HEK293 (cell line): ENCODE measurements around the gene POLD2.
A peak's percentile ranks its signal among the peaks of the same experiment; 100 is the strongest.

Experiments
- CTCF ChIA-PET: fragments of 350-600 bp; formaldehyde crosslinking; extraction: SDS; loops from one replicate; lab custom pipeline; 2021; ENCODE audit warnings: antibody characterized with exemption; lab: Yijun Ruan, JAX
- POLR2A ChIA-PET: fragments of 300-600 bp; formaldehyde crosslinking; extraction: SDS; loops from one replicate; lab custom pipeline; 2020; ENCODE audit warnings: antibody characterized with exemption, inconsistent platforms; lab: Yijun Ruan, JAX
- H3K27ac ChIP-seq: fragments of 200-500 bp; sonication (Bioruptor generic); 2 replicates; pipeline ENCODE4 v1.5.1; 2014; ENCODE audit warnings: low read depth, low read length, control low read depth, inconsistent platforms; ENCODE audit errors: extremely low read depth
- H3K36me3 ChIP-seq, 2 experiments: fragments of 200-500 bp in 1 of 2; sonication (Bioruptor generic) in 1 of 2; 1 replicate in 1 of 2; 2 replicates in 1 of 2; pipeline ENCODE4 v1.5.1; 2014 to 2017; ENCODE audit warnings: inconsistent platforms in 2 of 2, low read length in 2 of 2; ENCODE audit not compliant: control insufficient read depth in 2 of 2, insufficient read depth in 1 of 2
- H3K4me1 ChIP-seq: fragments of 200-500 bp; sonication (Bioruptor generic); 2 replicates; pipeline ENCODE4 v1.5.1; 2014; ENCODE audit warnings: mild to moderate bottlenecking, low read length, inconsistent platforms; ENCODE audit not compliant: control insufficient read depth, insufficient read depth
- H3K4me3 ChIP-seq: 2 replicates; pipeline ENCODE4 v1.5.1; 2011; ENCODE audit warnings: low read depth, mild to moderate bottlenecking, control low read depth, low read length, moderate library complexity
- H3K9me3 ChIP-seq: fragments of 200-500 bp; sonication (Bioruptor generic); 2 replicates; pipeline ENCODE4 v1.5.1; 2014; ENCODE audit warnings: low read depth, low read length, inconsistent platforms; ENCODE audit not compliant: control insufficient read depth, insufficient read depth
- BCL11A ChIP-seq: fragments of 450-650 bp; formaldehyde crosslinking; IDR thresholded peaks from 2 replicates; pipeline ENCODE4 v1.5.1; 2016; ENCODE audit warnings: low read depth, missing biosample characterization, missing genetic modification characterization
- EGR2 ChIP-seq: fragments of 450-650 bp; formaldehyde crosslinking; IDR thresholded peaks from 2 replicates; pipeline ENCODE4 v1.5.1; 2016; ENCODE audit warnings: low read depth, missing biosample characterization, missing genetic modification characterization
- GLIS2 ChIP-seq: fragments of 450-650 bp; formaldehyde crosslinking; IDR thresholded peaks from 2 replicates; pipeline ENCODE4 v1.5.1; 2016; ENCODE audit warnings: missing biosample characterization, missing genetic modification characterization
- ZFHX2 ChIP-seq: fragments of 450-650 bp; formaldehyde crosslinking; conservative IDR thresholded peaks from 2 replicates; pipeline ENCODE4 v1.5.1; 2016; ENCODE audit warnings: missing biosample characterization, missing genetic modification characterization
- ZNF146 ChIP-seq: fragments of 450-650 bp; formaldehyde crosslinking; IDR thresholded peaks from 2 replicates; pipeline ENCODE4 v1.5.1; 2016; ENCODE audit warnings: missing biosample characterization, missing genetic modification characterization
- ZNF174 ChIP-seq: fragments of 450-650 bp; formaldehyde crosslinking; IDR thresholded peaks from 2 replicates; pipeline ENCODE4 v1.5.0; 2017; ENCODE audit warnings: missing biosample characterization, mild to moderate bottlenecking, missing genetic modification characterization
- ZNF248 ChIP-seq: fragments of 450-650 bp; formaldehyde crosslinking; IDR thresholded peaks from 2 replicates; pipeline ENCODE4 v1.5.1; 2017; ENCODE audit warnings: missing biosample characterization, missing genetic modification characterization
- ZNF548 ChIP-seq: fragments of 450-650 bp; formaldehyde crosslinking; IDR thresholded peaks from 2 replicates; pipeline ENCODE4 v1.5.1; 2016; ENCODE audit warnings: missing biosample characterization, missing genetic modification characterization
- ZNF776 ChIP-seq: fragments of 450-650 bp; formaldehyde crosslinking; IDR thresholded peaks from 2 replicates; pipeline ENCODE4 v1.5.0; 2017; ENCODE audit warnings: missing biosample characterization, missing genetic modification characterization, borderline replicate concordance
- TF ChIP-seq, protein P1 (sequence below): fragments of 450-650 bp; formaldehyde crosslinking; IDR thresholded peaks from 2 replicates; pipeline ENCODE4 v1.5.1; 2016; ENCODE audit warnings: missing biosample characterization, missing genetic modification characterization
- TF ChIP-seq, protein P2 (sequence below): fragments of 450-650 bp; formaldehyde crosslinking; IDR thresholded peaks from 2 replicates; pipeline ENCODE4 v1.5.1; 2017; ENCODE audit warnings: missing biosample characterization, mild to moderate bottlenecking, missing genetic modification characterization, moderate library complexity
- TF ChIP-seq, protein P3 (sequence below): fragments of 450-650 bp; formaldehyde crosslinking; IDR thresholded peaks from 2 replicates; pipeline ENCODE4 v1.5.1; 2016; ENCODE audit warnings: missing biosample characterization, missing genetic modification characterization

The POLD2 gene

DNA sequence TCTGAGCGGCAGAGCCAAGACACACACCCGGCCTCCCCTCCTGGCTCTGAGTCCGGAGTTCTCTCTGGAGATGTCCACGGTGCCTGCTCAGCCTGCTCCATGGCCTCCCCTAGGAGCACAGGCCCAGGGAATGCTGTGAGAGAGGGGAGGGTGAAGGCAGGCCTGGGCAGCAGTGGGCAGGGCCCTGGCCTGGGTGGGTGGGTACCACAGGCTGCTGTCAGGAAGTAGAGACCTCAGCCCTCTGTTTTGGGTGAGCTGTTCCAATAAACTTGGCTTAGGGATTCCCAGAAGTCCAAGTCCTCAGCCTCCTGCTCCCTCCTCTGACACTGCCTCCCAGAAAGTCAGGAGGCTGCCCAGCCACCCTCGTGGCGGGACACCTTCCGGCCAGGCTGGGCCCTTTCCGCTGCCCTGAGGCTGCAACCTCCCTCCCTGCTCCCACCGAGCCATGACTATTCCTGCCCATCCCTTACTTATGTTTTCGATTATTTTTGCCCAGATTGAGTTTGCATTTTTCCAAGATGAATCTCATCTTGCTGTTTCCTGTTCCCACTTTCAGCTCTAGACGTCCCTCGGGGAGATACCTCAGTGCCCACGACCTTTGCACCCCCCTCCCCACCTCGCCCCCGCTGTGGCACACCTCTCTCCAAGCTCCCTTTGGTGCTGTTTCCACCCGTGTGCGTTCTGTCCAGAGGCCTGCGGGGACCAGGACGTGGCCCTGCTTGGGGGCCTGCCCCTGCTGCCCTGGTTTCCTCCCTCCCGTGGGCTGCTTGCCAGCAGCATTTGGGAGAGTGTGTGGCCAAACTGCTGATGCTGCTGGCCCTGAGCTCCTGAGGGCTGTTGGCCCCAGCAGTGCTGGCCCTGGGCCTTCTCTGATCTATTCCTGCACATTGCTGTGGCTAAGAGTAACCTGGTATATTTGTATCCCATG, 35.2 kb downstream of the POLD2 start:
- ChIA-PET CTCF (interaction anchor here (0.6 kb wide), 1 partner anchor 84 kb away, joined by 3 read pairs; no protein-coding TSS in a partner anchor), POLR2A (no interaction called here)
- no peak overlapping the region for H3K27ac ChIP-seq

DNA sequence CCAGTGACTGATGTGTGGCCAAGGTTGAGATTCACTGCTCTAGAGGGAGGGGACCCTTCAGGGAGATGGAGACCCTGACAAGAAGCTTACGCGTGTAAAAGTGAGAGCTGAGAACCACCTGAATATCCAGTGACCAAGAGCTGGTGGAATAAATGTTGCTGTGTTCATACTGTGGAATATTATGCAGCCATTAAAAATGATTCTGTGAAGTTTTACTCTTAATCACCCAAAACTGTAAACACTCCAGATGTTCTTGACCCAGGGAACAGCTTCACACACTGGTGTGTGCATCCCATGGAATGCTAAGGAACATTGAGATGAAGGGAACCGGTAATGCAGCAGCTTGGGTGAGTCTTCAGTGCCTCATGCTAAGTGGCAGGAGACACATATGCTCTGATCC, 36.7 kb downstream of the POLD2 start:
- Histone ChIP-seq H3K4me3 (no peak overlapping the region), H3K27ac (no peak overlapping the region), H3K9me3 (no peaks in the 10 kb centered on the region), H3K4me1 (no peaks in the 10 kb centered on the region), H3K36me3 (no peaks in the 10 kb centered on the region)
- ChIA-PET POLR2A (no interaction called here), CTCF (interaction anchor here (0.6 to 0.9 kb wide), 2 partner anchors 12 to 691 kb away, joined by 3 to 6 read pairs; no protein-coding TSS in a partner anchor)
- TF ChIP-seq ZNF248 (no peak), ZNF146 (peak; percentile 95)
- TF ChIP-seq, all 188 proteins: peak for 1

More for the DNA sequence above, 35.2 kb downstream of the POLD2 start:
- Histone ChIP-seq H3K36me3 (no peaks in the 10 kb centered on the region), H3K9me3 (no peaks in the 10 kb centered on the region), H3K4me1 (no peaks in the 10 kb centered on the region), H3K4me3 (no peak overlapping the region)
- TF ChIP-seq BCL11A (tag by site-specific recombination) (no peak), ZNF174 (tag by site-specific recombination) (no peak), ZNF548 (tag by site-specific recombination) (no peak)

DNA sequence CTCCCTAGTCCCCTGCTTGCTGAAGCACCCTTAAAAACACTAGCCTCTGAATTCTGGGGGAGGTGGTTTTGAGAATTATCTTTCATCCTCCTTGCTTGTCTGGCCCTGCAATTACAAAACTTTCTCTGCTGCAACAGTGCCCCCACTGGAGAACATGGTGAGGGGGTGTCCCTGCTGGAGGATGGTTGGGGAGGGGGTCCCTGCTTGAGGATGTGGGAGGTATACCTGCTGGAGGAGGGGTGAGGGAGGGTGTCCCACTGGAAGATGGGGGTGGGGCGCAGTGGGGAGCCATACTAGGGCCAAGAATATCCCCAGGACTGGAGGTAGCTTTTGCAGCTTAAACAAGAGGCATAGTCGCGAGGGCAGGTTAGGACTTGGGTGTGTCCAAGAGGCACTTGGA, 37.8 kb downstream of the POLD2 start:
- Histone ChIP-seq H3K36me3 (peaks cover 0 to 3% of the 10 kb centered on the region in 2 experiments; a peak in 1 of 3 replicates), H3K4me3 (no peak overlapping the region), H3K27ac (no peak overlapping the region), H3K9me3 (no peaks in the 10 kb centered on the region), H3K4me1 (no peaks in the 10 kb centered on the region)
- CTCF ChIA-PET = interaction anchor here (0.7 kb wide), 2 partner anchors 20 to 262 kb away, joined by 3 read pairs; no protein-coding TSS in a partner anchor
- POLR2A ChIA-PET = no interaction called here
- TF ChIP-seq, protein P1, sequence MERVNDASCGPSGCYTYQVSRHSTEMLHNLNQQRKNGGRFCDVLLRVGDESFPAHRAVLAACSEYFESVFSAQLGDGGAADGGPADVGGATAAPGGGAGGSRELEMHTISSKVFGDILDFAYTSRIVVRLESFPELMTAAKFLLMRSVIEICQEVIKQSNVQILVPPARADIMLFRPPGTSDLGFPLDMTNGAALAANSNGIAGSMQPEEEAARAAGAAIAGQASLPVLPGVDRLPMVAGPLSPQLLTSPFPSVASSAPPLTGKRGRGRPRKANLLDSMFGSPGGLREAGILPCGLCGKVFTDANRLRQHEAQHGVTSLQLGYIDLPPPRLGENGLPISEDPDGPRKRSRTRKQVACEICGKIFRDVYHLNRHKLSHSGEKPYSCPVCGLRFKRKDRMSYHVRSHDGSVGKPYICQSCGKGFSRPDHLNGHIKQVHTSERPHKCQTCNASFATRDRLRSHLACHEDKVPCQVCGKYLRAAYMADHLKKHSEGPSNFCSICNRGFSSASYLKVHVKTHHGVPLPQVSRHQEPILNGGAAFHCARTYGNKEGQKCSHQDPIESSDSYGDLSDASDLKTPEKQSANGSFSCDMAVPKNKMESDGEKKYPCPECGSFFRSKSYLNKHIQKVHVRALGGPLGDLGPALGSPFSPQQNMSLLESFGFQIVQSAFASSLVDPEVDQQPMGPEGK (tag by site-specific recombination) = 0 out of 2 replicates have a peak, but pooled peaks have one; percentile 36
- TF ChIP-seq EGR2 (tag by site-specific recombination) = peak; percentile 55
- peak; percentile 51 for TF ChIP-seq ZFHX2
- TF ChIP-seq, protein P2, sequence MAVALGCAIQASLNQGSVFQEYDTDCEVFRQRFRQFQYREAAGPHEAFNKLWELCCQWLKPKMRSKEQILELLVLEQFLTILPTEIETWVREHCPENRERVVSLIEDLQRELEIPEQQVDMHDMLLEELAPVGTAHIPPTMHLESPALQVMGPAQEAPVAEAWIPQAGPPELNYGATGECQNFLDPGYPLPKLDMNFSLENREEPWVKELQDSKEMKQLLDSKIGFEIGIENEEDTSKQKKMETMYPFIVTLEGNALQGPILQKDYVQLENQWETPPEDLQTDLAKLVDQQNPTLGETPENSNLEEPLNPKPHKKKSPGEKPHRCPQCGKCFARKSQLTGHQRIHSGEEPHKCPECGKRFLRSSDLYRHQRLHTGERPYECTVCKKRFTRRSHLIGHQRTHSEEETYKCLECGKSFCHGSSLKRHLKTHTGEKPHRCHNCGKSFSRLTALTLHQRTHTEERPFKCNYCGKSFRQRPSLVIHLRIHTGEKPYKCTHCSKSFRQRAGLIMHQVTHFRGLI (tag by site-specific recombination) = no peak
- TF ChIP-seq, protein P3, sequence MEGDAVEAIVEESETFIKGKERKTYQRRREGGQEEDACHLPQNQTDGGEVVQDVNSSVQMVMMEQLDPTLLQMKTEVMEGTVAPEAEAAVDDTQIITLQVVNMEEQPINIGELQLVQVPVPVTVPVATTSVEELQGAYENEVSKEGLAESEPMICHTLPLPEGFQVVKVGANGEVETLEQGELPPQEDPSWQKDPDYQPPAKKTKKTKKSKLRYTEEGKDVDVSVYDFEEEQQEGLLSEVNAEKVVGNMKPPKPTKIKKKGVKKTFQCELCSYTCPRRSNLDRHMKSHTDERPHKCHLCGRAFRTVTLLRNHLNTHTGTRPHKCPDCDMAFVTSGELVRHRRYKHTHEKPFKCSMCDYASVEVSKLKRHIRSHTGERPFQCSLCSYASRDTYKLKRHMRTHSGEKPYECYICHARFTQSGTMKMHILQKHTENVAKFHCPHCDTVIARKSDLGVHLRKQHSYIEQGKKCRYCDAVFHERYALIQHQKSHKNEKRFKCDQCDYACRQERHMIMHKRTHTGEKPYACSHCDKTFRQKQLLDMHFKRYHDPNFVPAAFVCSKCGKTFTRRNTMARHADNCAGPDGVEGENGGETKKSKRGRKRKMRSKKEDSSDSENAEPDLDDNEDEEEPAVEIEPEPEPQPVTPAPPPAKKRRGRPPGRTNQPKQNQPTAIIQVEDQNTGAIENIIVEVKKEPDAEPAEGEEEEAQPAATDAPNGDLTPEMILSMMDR = peak; percentile 60
- 0 out of 2 replicates have a peak, but pooled peaks have one; percentile 30 for TF ChIP-seq GLIS2 (tag by site-specific recombination)
- TF ChIP-seq ZNF776 (tag by site-specific recombination) = no peak
